ENCODE measurements around the gene ACAD11.

Gene ACAD11

DNA sequence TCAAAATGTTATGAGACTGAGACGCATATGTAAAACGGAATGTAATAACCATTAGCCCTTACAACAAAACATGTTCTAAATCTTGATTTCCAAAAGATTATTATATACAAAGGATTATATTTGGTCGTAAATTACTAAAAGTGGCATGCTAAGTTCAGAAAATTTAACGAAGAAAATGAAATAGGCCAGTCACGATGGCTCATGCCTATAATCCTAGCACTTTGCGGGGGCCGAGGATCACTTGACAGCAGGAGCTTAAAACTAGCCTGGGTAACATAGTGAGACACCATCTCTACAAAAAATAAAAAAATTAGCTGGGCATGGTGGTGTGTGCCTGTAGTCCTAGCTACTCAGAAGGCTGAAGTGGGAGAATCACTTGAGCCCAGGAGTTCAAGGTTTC, 29.0 kb downstream of the ACAD11 start:
- TF ChIP-seq CTCF (IDR thresholded peaks at IDR 0.05): no peak
- no peak for TF ChIP-seq ZFX (IDR thresholded peaks at IDR 0.05; ENCODE audit: borderline replicate concordance)
- H3K27ac ChIP-seq: no peak overlapping the region

- TF ChIP-seq ZFX (IDR thresholded peaks at IDR 0.05; ENCODE audit: borderline replicate concordance) (no peak), CTCF (IDR thresholded peaks at IDR 0.05) (no peak)
- no peak overlapping the region for H3K27ac ChIP-seq
These were observed 29.7 kb downstream of the ACAD11 start for GRCh38 chr3:132629928-132630327.

DNA sequence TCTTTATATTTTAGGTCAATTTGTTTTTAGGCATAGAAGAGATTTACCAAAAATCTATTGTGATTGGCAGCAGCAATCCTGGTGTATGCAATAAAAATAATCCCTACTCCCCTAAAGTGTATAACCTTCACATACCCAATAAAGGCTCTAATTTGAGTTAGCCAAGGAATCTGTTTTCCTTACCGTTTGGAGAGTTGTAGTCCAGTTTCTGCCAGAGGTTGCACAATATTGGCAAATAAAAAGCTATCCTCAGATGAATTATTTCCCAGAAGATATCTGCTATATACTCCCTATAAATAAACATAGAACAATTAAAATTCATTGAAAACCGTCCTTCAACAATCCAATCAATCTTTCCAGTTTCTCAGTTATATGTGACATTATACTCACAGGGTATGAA, 31.5 kb downstream of the ACAD11 start:
- H3K27ac ChIP-seq: no peak overlapping the region
- TF ChIP-seq CTCF (IDR thresholded peaks at IDR 0.05) (no peak), ZFX (IDR thresholded peaks at IDR 0.05; ENCODE audit: borderline replicate concordance) (no peak)

- no peak for TF ChIP-seq CTCF (IDR thresholded peaks at IDR 0.05)
- no peak for TF ChIP-seq ZFX (IDR thresholded peaks at IDR 0.05; ENCODE audit: borderline replicate concordance)
- no peak overlapping the region for H3K27ac ChIP-seq
These were observed 32.7 kb downstream of the ACAD11 start for GRCh38 chr3:132626955-132627354.

- H3K27ac ChIP-seq: no peak overlapping the region
These were observed 34.0 kb downstream of the ACAD11 start for GRCh38 chr3:132625613-132626012.

GRCh38 chr3:132624790-132625189, 34.8 kb downstream of the ACAD11 start:
- H3K27ac ChIP-seq: no peak overlapping the region
- TF ChIP-seq ZFX (IDR thresholded peaks at IDR 0.05; ENCODE audit: borderline replicate concordance): no peak
- TF ChIP-seq CTCF (IDR thresholded peaks at IDR 0.05): no peak

More at GRCh38 chr3:132625613-132626012, 34.0 kb downstream of the ACAD11 start:
- no peak for TF ChIP-seq ZFX (IDR thresholded peaks at IDR 0.05; ENCODE audit: borderline replicate concordance)
- no peak for TF ChIP-seq CTCF (IDR thresholded peaks at IDR 0.05)

GRCh38 chr3:132623646-132624045, 36.0 kb downstream of the ACAD11 start:
- TF ChIP-seq CTCF (IDR thresholded peaks at IDR 0.05) (no peak), ZFX (IDR thresholded peaks at IDR 0.05; ENCODE audit: borderline replicate concordance) (no peak)
- no peak overlapping the region for H3K27ac ChIP-seq

All from 22Rv1 (cell line).